Fibroblast of mammary gland (primary cell): ENCODE measurements around the gene CDO1.

ENCODE experiments used
- DNase-seq: peaks from one replicate; pipeline ENCODE4 v3.0.0-alpha.2; 2010; ENCODE audit warnings: low read depth
- H3K4me3 ChIP-seq: 2 replicates; pipeline ENCODE4 v1.5.1; 2011; ENCODE audit warnings: low read depth, mild to moderate bottlenecking, low read length, moderate library complexity; ENCODE audit not compliant: control insufficient read depth
- TF ChIP-seq, protein P1 (sequence below): conservative IDR thresholded peaks from 2 replicates; pipeline ENCODE4 v1.5.1; 2011; ENCODE audit warnings: low read depth, low read length, inconsistent platforms; ENCODE audit not compliant: control insufficient read depth, insufficient read depth

The CDO1 gene

GRCh38 chr5:115755675-115756074 is 60.8 kb downstream of the CDO1 start:
- no peak for DNase-seq
- H3K4me3 ChIP-seq, result no peak overlapping the region
- TF ChIP-seq, protein P1, sequence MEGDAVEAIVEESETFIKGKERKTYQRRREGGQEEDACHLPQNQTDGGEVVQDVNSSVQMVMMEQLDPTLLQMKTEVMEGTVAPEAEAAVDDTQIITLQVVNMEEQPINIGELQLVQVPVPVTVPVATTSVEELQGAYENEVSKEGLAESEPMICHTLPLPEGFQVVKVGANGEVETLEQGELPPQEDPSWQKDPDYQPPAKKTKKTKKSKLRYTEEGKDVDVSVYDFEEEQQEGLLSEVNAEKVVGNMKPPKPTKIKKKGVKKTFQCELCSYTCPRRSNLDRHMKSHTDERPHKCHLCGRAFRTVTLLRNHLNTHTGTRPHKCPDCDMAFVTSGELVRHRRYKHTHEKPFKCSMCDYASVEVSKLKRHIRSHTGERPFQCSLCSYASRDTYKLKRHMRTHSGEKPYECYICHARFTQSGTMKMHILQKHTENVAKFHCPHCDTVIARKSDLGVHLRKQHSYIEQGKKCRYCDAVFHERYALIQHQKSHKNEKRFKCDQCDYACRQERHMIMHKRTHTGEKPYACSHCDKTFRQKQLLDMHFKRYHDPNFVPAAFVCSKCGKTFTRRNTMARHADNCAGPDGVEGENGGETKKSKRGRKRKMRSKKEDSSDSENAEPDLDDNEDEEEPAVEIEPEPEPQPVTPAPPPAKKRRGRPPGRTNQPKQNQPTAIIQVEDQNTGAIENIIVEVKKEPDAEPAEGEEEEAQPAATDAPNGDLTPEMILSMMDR, result no peak
